ENCODE results near the gene GPBP1L1.

The GPBP1L1 gene

GRCh38 chr1:45643321-45643720, 43.0 kb downstream of the GPBP1L1 start:
- FAIRE-seq, result no peak

GRCh38 chr1:45640293-45640692, 46.0 kb downstream of the GPBP1L1 start:
- no peak for DNase-seq (ENCODE audit: insufficient read length, low spot score)
- FAIRE-seq, result no peak

More at GRCh38 chr1:45643321-45643720, 43.0 kb downstream of the GPBP1L1 start:
- DNase-seq (ENCODE audit: insufficient read length, low spot score), result no peak

GRCh38 chr1:45635211-45635610, 51.1 kb downstream of the GPBP1L1 start:
- no peak for FAIRE-seq
- DNase-seq (ENCODE audit: insufficient read length, low spot score), result no peak

- no peak for DNase-seq (ENCODE audit: insufficient read length, low spot score)
- no peak for FAIRE-seq
These were observed 55.9 kb downstream of the GPBP1L1 start for GRCh38 chr1:45630429-45630828.

DNA sequence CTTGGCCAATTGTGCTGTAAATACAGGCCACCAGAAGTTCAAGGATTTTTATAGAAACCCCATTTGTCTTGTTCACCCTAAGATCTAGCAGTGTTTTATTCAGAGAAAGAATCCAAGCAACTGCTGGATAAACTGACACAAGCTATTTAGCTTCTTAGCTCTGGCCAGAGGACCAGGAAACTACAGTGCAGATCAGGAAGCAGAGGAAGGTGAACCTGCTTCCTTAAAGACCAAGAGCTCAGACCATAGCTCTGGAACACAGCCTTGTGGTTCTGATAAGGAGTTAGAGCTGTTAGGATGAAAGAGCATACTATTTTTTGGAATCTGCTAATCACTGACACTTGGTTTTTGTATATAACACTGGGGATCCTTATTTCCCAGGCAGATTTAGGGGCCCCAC, 57.3 kb downstream of the GPBP1L1 start:
- no peak for DNase-seq (ENCODE audit: insufficient read length, low spot score)
- FAIRE-seq, result no peak

- no peak for FAIRE-seq
- DNase-seq (ENCODE audit: insufficient read length, low spot score), result no peak
These were observed 62.4 kb downstream of the GPBP1L1 start, which contains the start of gene CCDC17 for GRCh38 chr1:45623972-45624371. CCDC17 (minus strand) TSS chr1:45624054; CDS start chr1:45623909, 145 bp downstream.

GRCh38 chr1:45622524-45623394, 63.6 kb downstream of the GPBP1L1 start:
- DNase-seq (ENCODE audit: insufficient read length, low spot score) (no peak), FAIRE-seq (no peak)

- DNase-seq (ENCODE audit: insufficient read length, low spot score), result no peak
- no peak for FAIRE-seq
These were observed 64.3 kb downstream of the GPBP1L1 start for GRCh38 chr1:45621895-45622523.

- DNase-seq (ENCODE audit: insufficient read length, low spot score) (no peak), FAIRE-seq (no peak)
These were observed 64.9 kb downstream of the GPBP1L1 start for GRCh38 chr1:45621501-45621836.

DNA sequence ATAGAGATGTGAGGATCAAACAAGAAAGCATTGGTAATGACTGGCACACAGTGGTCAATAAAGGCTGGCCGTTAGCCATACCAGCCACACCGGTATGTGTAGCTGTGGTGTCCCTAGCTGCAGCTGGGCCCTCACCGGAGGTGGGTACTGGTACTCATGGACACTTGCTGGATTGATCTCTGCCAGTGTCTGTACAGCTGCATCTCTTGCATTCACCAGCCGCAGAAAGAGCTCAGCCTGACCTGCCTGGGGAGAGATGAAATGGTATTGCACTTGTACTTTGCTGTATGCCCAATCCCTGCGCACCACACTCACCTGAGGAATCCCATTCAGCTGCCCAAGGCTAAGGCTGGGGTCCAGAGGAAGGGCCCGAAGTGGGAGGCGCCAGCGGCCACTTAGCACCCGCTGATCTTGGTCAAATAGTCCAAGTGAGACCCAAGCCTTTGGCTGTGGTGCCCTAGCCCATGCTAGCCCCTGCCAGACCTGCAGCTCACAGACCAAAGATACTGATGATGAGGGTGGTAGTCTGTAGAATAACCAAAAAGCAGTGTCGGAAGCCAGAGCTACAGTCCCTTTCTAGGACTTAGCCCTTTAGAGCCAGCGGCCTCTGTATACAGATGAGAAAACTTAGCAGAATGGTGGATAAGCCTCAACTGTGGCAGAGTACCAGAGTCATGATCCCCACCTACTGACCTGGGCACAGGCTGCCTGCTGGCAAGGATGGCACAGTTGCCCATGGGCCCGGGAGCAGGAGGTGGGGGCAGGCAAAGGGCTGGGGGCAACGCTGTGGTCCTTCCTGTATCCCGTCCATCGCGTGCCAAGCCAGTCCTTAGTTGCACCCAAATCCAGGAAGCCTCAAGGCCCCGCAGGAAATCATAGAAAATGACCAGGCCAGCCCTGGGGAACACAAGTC, 65.5 kb downstream of the GPBP1L1 start:
- no peak for DNase-seq (ENCODE audit: insufficient read length, low spot score)
- FAIRE-seq, result no peak

DNA sequence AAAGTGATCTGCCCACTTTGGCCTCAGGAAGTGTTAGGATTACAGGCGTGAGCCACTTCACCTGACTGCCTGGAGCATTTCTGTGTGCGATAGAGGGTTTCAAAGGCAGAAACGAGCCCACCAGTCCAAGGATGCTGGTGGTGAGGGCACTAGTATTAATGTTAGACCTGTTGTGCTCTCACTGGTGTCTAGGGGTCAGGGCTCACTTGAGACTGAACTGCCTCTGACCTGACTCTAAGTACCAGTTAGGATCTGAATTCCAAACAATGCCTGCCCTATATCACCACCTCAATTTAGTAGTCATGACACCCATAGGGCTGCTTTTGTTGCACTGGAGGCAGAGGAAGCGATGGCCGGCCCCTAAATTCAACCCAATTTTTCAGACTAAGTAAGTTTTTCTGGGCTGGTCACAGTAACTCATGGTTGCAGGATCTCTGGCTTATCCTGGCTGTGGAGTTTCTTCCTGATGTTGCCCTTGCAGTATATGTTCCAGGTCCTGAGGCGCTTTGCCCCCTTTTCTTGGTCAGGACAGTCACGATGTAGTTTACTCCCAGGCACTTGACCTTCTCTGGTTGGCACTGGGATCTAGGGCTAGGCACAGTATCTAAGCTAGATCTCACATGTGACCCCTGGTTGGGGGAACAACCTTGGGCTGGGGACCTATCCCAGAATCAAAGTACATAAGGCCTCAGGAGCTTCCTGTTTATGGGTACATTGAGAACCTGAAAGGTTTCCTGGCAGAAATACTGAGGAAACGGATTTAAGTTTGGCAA, 67.0 kb downstream of the GPBP1L1 start:
- FAIRE-seq, result no peak
- DNase-seq (ENCODE audit: insufficient read length, low spot score), result no peak

GRCh38 chr1:45617618-45618017, 68.7 kb downstream of the GPBP1L1 start:
- DNase-seq (ENCODE audit: insufficient read length, low spot score) (no peak), FAIRE-seq (no peak)

GRCh38 chr1:45615885-45616284, 70.4 kb downstream of the GPBP1L1 start:
- FAIRE-seq (no peak), DNase-seq (ENCODE audit: insufficient read length, low spot score) (no peak)

DNA sequence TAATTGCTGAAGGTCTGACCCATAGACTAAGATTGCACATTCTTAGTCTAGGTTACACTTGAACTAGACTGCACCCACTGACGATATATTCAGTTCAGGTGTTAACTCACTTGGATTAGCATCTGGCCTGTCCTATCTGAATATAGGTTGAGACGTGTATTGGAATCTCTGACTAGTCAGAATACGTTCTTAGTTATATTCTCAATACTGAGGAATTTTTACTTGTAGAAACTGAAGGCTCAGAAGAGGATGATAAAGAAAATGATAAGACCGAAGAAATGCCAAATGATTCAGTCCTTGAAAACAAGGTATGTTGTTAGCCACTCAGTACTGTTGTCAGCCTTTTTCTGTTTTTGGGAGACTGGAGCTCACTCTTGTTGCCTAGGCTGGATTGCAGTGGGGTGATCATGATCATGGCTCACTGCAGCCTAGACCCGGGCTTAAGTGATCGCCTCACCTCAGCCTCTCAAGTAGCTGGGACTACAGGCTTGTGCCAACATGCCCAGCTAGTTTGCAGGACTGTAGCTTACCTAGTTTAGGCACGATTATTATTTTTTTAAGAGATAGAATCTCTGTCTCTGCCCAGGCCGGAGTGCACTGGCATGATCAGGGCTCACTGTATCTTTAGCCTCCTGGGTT, 73.3 kb downstream of the GPBP1L1 start:
- DNase-seq (ENCODE audit: insufficient read length, low spot score) (no peak), FAIRE-seq (no peak)

DNA sequence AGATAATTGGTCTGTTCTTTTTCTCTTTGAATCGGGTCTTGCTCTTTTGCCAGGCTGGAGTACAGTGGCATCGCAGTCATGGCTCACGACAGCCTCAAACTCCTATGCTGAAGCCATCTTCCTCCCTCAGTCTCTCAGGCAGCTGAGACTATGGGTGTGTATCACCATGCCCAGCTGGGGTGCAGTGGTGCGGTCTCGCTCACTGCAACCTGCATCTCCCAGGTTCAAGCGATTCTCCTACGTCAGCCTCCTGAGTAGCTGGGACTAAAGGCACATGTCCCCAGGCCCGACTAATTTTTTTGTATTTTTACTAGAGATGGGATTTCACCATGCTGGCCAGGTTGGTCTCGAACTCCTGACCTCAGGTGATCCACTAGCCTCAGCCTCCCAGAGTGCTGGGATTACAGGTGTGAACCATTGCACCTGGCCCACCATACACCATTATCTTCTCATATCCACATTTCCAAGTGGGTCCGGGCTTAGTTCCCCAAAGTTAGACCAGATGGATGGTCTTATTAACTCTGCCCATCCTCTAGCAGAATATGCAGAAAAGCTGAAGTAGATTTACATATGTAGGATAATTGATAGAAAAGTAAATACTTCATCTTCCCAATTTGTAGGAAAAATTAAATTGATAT, 75.6 kb downstream of the GPBP1L1 start:
- no peak for FAIRE-seq

GRCh38 chr1:45608175-45609156, 77.9 kb downstream of the GPBP1L1 start:
- FAIRE-seq, result no peak
- DNase-seq (ENCODE audit: insufficient read length, low spot score), result no peak

More for the DNA sequence above, 75.6 kb downstream of the GPBP1L1 start:
- no peak for DNase-seq (ENCODE audit: insufficient read length, low spot score)

DNA sequence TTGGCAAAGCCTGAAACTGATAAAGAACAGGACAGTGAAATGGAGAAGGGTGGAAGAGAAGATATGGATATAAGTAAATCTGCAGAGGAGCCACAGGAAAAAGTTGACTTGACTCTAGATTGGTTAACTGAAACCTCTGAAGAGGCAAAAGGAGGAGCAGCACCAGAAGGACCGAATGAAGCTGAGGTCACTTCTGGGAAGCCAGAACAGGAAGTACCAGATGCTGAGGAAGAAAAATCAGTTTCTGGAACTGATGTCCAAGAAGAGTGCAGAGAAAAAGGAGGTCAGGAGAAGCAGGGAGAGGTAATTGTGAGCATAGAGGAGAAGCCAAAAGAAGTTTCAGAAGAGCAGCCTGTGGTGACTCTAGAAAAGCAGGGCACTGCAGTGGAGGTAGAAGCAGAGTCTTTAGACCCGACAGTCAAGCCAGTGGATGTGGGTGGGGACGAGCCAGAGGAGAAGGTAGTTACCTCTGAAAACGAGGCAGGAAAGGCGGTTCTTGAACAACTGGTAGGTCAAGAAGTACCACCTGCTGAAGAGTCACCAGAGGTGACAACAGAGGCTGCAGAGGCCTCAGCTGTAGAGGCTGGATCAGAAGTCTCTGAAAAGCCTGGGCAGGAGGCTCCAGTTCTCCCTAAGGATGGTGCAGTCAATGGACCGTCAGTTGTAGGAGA, 78.8 kb downstream of the GPBP1L1 start:
- FAIRE-seq (no peak), DNase-seq (ENCODE audit: insufficient read length, low spot score) (no peak)

- FAIRE-seq (no peak), DNase-seq (ENCODE audit: insufficient read length, low spot score) (no peak)
These were observed 82.1 kb downstream of the GPBP1L1 start for GRCh38 chr1:45604239-45604638.

Measured in GM19239 (cell line).